C4-2B (cell line): ENCODE measurements around the gene PPP2R1B.

Experiments
- ZFX ChIP-seq: fragments of 450-650 bp; IDR thresholded peaks from 2 replicates; pipeline ENCODE4 v1.6.1; 2017
- TF ChIP-seq, protein P1 (sequence below): fragments of 450-650 bp; conservative IDR thresholded peaks from 2 replicates; pipeline ENCODE4 v1.5.1; 2017; ENCODE audit warnings: mild to moderate bottlenecking

DNA sequence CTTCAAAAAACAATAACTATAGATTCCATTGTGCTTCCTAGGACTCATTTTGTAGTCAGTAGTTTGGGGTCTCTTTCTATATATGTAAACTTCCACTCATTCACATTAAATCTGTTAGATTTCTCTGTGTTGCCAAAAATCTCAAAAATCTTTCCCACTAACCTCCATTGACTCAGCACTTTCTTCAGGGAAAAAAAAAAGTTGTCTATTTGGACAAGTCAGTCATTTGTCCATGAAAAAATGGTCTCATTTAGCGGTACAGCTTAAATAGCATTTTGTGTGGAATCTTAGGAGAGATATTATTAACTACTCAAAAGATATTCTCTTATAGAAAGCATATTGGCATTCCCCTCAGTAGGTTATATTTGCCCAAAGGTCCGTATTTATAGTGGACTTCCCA, 81.9 kb downstream of the PPP2R1B start:
- TF ChIP-seq, protein P1, sequence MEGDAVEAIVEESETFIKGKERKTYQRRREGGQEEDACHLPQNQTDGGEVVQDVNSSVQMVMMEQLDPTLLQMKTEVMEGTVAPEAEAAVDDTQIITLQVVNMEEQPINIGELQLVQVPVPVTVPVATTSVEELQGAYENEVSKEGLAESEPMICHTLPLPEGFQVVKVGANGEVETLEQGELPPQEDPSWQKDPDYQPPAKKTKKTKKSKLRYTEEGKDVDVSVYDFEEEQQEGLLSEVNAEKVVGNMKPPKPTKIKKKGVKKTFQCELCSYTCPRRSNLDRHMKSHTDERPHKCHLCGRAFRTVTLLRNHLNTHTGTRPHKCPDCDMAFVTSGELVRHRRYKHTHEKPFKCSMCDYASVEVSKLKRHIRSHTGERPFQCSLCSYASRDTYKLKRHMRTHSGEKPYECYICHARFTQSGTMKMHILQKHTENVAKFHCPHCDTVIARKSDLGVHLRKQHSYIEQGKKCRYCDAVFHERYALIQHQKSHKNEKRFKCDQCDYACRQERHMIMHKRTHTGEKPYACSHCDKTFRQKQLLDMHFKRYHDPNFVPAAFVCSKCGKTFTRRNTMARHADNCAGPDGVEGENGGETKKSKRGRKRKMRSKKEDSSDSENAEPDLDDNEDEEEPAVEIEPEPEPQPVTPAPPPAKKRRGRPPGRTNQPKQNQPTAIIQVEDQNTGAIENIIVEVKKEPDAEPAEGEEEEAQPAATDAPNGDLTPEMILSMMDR, result no peak
- TF ChIP-seq ZFX, result no peak
